HCT116 (cell line): ENCODE results near the gene FKBP5.

Source experiments
- POLR2A ChIP-seq: IDR thresholded peaks from 2 replicates; pipeline ENCODE4 v1.7.0; 2011; ENCODE audit warnings: borderline replicate concordance; ENCODE audit not compliant: insufficient read depth, insufficient read length; ENCODE audit errors: extremely low read depth
- POLR2AphosphoS5 ChIP-seq: IDR thresholded peaks from 2 replicates; pipeline ENCODE4 v1.6.1; 2011; ENCODE audit warnings: mild to moderate bottlenecking, low read depth, low read length, moderate library complexity
- SP1 ChIP-seq: IDR thresholded peaks from 2 replicates; pipeline ENCODE4 v1.6.1; 2012; ENCODE audit warnings: low read depth
- TF ChIP-seq, protein P1 (sequence below), 3 experiments: fragments of 200-600 bp in 1 of 3; sonication (generic) in 1 of 3; IDR thresholded peaks in 2 of 3; conservative IDR thresholded peaks in 1 of 3; 2 replicates each; pipeline ENCODE4 v1.5.1; 2012 to 2017; ENCODE audit warnings: low read depth in 2 of 3, low read length in 2 of 3, antibody characterized with exemption in 1 of 3, borderline replicate concordance in 1 of 3, control low read depth in 1 of 3, mild to moderate bottlenecking in 1 of 3, mixed read lengths in 1 of 3, mixed run types in 1 of 3, moderate library complexity in 1 of 3; ENCODE audit not compliant: insufficient read depth in 1 of 3
- TF ChIP-seq, protein P2 (sequence below): IDR thresholded peaks from 2 replicates; pipeline ENCODE4 v1.6.1; 2012

DNA sequence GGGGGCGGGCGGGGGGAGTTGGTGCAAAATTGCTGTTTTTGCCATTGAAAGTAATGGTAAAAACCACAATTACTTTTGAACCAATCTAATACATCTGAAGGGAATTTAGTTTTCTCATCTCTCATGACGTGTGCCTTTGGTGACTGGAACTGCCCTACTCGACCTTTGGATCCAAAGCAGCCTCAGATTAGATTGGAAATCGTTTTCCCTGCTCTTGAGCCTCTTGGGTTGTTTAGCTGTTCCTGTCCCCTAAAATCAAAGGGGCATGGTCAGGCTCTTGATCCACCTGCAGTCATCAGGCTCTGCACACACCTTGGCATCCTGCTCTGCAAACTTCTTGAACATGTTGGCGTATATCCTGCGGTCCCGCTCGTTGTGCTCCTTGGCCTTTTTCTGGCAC lies 112.0 kb downstream of the FKBP5 start:
- TF ChIP-seq, protein P1, sequence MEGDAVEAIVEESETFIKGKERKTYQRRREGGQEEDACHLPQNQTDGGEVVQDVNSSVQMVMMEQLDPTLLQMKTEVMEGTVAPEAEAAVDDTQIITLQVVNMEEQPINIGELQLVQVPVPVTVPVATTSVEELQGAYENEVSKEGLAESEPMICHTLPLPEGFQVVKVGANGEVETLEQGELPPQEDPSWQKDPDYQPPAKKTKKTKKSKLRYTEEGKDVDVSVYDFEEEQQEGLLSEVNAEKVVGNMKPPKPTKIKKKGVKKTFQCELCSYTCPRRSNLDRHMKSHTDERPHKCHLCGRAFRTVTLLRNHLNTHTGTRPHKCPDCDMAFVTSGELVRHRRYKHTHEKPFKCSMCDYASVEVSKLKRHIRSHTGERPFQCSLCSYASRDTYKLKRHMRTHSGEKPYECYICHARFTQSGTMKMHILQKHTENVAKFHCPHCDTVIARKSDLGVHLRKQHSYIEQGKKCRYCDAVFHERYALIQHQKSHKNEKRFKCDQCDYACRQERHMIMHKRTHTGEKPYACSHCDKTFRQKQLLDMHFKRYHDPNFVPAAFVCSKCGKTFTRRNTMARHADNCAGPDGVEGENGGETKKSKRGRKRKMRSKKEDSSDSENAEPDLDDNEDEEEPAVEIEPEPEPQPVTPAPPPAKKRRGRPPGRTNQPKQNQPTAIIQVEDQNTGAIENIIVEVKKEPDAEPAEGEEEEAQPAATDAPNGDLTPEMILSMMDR (IDR thresholded peaks at IDR 0.05 in 2 of 3, conservative IDR thresholded peaks at IDR 0.05 in 1 of 3; ENCODE audit: borderline replicate concordance in 1 of 3, insufficient read depth in 1 of 3, low read depth in 2 of 3, low read length in 2 of 3) = no peak
- TF ChIP-seq POLR2A (no peak), POLR2AphosphoS5 (no peak), SP1 (no peak)
- TF ChIP-seq, protein P2, sequence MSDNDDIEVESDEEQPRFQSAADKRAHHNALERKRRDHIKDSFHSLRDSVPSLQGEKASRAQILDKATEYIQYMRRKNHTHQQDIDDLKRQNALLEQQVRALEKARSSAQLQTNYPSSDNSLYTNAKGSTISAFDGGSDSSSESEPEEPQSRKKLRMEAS = no peak
